Neural progenitor cell (in vitro differentiated cells): ENCODE measurements around the gene LRPAP1.

Source experiments
- EZH2 ChIP-seq: fragments of 200-600 bp; sonication (generic); IDR thresholded peaks from 2 replicates; pipeline ENCODE4 v1.6.1; 2017; ENCODE audit warnings: antibody characterized with exemption, mild to moderate bottlenecking, moderate library complexity
- TF ChIP-seq, protein P1 (sequence below): fragments of 200-600 bp; sonication (generic); IDR thresholded peaks from 2 replicates; pipeline ENCODE4 v1.5.1; 2017; ENCODE audit warnings: antibody characterized with exemption, mild to moderate bottlenecking

DNA sequence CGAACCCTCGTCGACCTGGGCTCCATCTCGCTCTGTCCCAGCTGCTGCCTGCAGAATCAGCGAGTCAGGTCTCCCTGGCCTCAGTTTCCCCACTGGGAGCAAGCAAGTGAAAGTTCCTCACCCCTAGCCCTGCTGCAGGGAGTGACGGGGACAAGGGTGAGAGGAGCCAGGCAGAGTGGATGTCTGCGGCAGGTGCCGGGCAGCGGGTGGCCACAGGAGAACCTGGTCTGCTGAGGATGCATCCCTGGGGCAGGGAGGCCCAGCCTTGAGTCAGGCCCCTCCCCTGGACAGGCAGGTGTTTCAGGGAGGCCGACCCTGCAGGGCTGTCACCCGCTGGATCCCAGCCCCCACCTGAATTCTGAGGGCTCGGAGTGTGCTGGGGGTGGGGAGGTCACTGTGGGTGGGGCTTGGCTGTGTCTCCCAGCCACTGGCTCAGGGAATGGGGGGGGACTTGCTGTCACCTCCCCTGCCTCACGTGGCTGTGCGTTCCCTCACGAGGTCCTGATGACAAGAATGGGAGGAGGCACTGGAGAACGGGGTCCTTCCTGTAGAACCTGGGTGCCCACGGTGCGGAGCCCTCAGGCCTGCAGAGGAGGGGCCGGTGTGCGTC lies 33.2 kb downstream of the LRPAP1 start:
- TF ChIP-seq, protein P1, sequence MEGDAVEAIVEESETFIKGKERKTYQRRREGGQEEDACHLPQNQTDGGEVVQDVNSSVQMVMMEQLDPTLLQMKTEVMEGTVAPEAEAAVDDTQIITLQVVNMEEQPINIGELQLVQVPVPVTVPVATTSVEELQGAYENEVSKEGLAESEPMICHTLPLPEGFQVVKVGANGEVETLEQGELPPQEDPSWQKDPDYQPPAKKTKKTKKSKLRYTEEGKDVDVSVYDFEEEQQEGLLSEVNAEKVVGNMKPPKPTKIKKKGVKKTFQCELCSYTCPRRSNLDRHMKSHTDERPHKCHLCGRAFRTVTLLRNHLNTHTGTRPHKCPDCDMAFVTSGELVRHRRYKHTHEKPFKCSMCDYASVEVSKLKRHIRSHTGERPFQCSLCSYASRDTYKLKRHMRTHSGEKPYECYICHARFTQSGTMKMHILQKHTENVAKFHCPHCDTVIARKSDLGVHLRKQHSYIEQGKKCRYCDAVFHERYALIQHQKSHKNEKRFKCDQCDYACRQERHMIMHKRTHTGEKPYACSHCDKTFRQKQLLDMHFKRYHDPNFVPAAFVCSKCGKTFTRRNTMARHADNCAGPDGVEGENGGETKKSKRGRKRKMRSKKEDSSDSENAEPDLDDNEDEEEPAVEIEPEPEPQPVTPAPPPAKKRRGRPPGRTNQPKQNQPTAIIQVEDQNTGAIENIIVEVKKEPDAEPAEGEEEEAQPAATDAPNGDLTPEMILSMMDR: no peak
- no peak for TF ChIP-seq EZH2
